PC-3 (cell line): ENCODE results near the gene LONP1. TPM values are rescaled to one million over a fixed set of nuclear protein-coding genes. Genes with fewer than 3 reads are reported as not detected.

Source experiments
- ATAC-seq: fragments of 200-7000 bp; cut with Tn5 transposase; 2 replicates; pipeline ENCODE4 v1.9.1; 2020; ENCODE audit warnings: mild to moderate bottlenecking, moderate library complexity
- Bru-seq: library from RNA; stranded (reverse); fragments of 400-500 nt; gene quantifications from one replicate; lab custom pipeline; 2021; lab: Mats Ljungman, UMichigan
- BruChase-seq, 2 experiments: library from RNA; stranded (reverse); fragments of 400-500 nt; gene quantifications; one replicate each; lab custom pipeline; 2021; lab: Mats Ljungman, UMichigan
- BruUV-seq: library from RNA; stranded (reverse); fragments of 400-500 nt; replicated peaks from 2 replicates; lab custom pipeline; 2021; lab: Mats Ljungman, UMichigan
- CTCF ChIA-PET: fragments of 300-600 bp; sonication (Branson Sonifier 250); formaldehyde crosslinking; loops from one replicate; lab custom pipeline; 2022; ENCODE audit warnings: antibody characterized with exemption; lab: Charles Lee
- POLR2A ChIA-PET: fragments of 300-600 bp; sonication (Branson Sonifier 250); formaldehyde crosslinking; loops from one replicate; lab custom pipeline; 2022; ENCODE audit warnings: antibody characterized with exemption; ENCODE audit not compliant: unreplicated experiment; lab: Charles Lee
- DNase-seq: peaks from one replicate; pipeline ENCODE4 v3.0.0-alpha.2; 2015
- H2AFZ ChIP-seq: fragments of 300-600 bp; sonication (generic); 2 replicates; pipeline ENCODE4 v1.6.0; 2016; ENCODE audit warnings: antibody characterized with exemption, low read length
- H3F3A ChIP-seq: fragments of 300-600 bp; sonication (generic); one replicate; pipeline ENCODE4 v1.6.0; 2017; ENCODE audit warnings: antibody characterized with exemption, low read length, control low read depth, mild to moderate bottlenecking; ENCODE audit not compliant: unreplicated experiment
- H3K27ac ChIP-seq: fragments of 300-600 bp; sonication (generic); 2 replicates; pipeline ENCODE4 v1.5.1; 2016; ENCODE audit warnings: mild to moderate bottlenecking, low read length
- H3K27me3 ChIP-seq: fragments of 300-600 bp; sonication (generic); 2 replicates; pipeline ENCODE4 v1.6.1; 2016; ENCODE audit warnings: low read length, mixed read lengths
- H3K36me3 ChIP-seq: fragments of 300-600 bp; sonication (generic); 2 replicates; pipeline ENCODE4 v1.6.1; 2016; ENCODE audit warnings: low read depth, mixed run types, low read length, mixed read lengths
- H3K4me1 ChIP-seq: fragments of 300-600 bp; sonication (generic); 2 replicates; pipeline ENCODE4 v1.5.1; 2016; ENCODE audit warnings: low read length; ENCODE audit not compliant: insufficient read depth
- H3K4me2 ChIP-seq: fragments of 300-600 bp; sonication (generic); 2 replicates; pipeline ENCODE4 v1.6.0; 2016; ENCODE audit warnings: low read length
- H3K4me3 ChIP-seq: fragments of 300-600 bp; sonication (generic); 2 replicates; pipeline ENCODE4 v1.5.1; 2016; ENCODE audit warnings: mild to moderate bottlenecking, low read length, mixed read lengths
- H3K79me2 ChIP-seq: fragments of 300-600 bp; sonication (generic); 2 replicates; pipeline ENCODE4 v1.6.1; 2017; ENCODE audit warnings: low read length, mixed read lengths
- H3K9ac ChIP-seq: fragments of 300-600 bp; sonication (generic); 2 replicates; pipeline ENCODE4 v1.6.0; 2016; ENCODE audit warnings: mild to moderate bottlenecking, low read length
- H3K9me2 ChIP-seq: fragments of 300-600 bp; sonication (generic); replicated peaks from 2 replicates; pipeline ENCODE4 v1.6.1; 2016; ENCODE audit warnings: mixed run types, low read length, mixed read lengths
- H3K9me3 ChIP-seq: fragments of 300-600 bp; sonication (generic); 2 replicates; pipeline ENCODE4 v1.6.1; 2016; ENCODE audit warnings: low read length, mixed read lengths
- H4K20me1 ChIP-seq: fragments of 300-600 bp; sonication (generic); 2 replicates; pipeline ENCODE4 v1.6.1; 2016; ENCODE audit warnings: low read length, mixed read lengths
- EZH2 ChIP-seq: fragments of 300-600 bp; sonication (generic); IDR thresholded peaks from one replicate; pipeline ENCODE4 v1.6.1; 2017; ENCODE audit warnings: antibody characterized with exemption, mild to moderate bottlenecking, low read length; ENCODE audit not compliant: unreplicated experiment
- EZH2phosphoT487 ChIP-seq: fragments of 300-600 bp; sonication (generic); IDR thresholded peaks from 2 replicates; pipeline ENCODE4 v1.6.1; 2018; ENCODE audit warnings: mild to moderate bottlenecking, antibody characterized with exemption, low read length, borderline replicate concordance
- intact Hi-C: fragments of 100-400 bp; cut with micrococcal nuclease; formaldehyde crosslinking; loops from 2 replicates; pipeline ENCODE4 v1.9.0; 2023
- long read RNA-seq: library from polyadenylated mRNA; unstranded; transcript quantifications from one replicate; pipeline ENCODE4 v2.0.0, GENCODE V29; 2021; ENCODE audit not compliant: unreplicated experiment
- total RNA-seq: library from RNA; depleted of rRNA; stranded (reverse); fragments of >200 nt; gene quantifications from 2 replicates; pipeline ENCODE4 v1.2.3, GENCODE V29; 2014; rRNA removed
- TF ChIP-seq, protein P1 (sequence below): fragments of 300-600 bp; sonication (generic); conservative IDR thresholded peaks from 2 replicates; pipeline ENCODE4 v1.5.1; 2017; ENCODE audit warnings: antibody characterized with exemption, low read depth, mild to moderate bottlenecking, low read length

LONP1 gene
- total RNA-seq (217 and 306 TPM in 2 replicates), Bru-seq, nascent RNA (percentile 94 among the genes with signal in this experiment), BruChase-seq, experiment 1, labeled RNA remaining after a 6-hour chase (percentile 96 among the genes with signal in this experiment), BruChase-seq, experiment 2, labeled RNA remaining after a 2-hour chase (percentile 96 among the genes with signal in this experiment)
- long read RNA-seq, transcript LONP1-201 (18 exons, 3,236 nt), result major isoform, 1,245 of 1,637 reads
- long read RNA-seq, transcript LONP1-213 (18 exons, 2,626 nt), result minor isoform, 9 of 1,637 reads
- long read RNA-seq, partial matches to known transcripts, result 284 of 1,637 reads
- long read RNA-seq, other reads (novel, unspliced or antisense), result 98 of 1,637 reads

GRCh38 chr19:5719961-5720790, at the start of gene LONP1, which contains the start of gene CATSPERD:
TSS of gene LONP1 (minus strand) at chr19:5720146. CDS start at chr19:5720132, 14 bp downstream.
TSS of gene CATSPERD (plus strand) at chr19:5720637. CDS start at chr19:5720738, 101 bp downstream.
- DNase-seq (peak; percentile 100), ATAC-seq (peak; percentile 89)
- no peaks in the 10 kb centered on the region for H3K9me2 ChIP-seq
- no peaks in the 10 kb centered on the region for H3K27me3 ChIP-seq
- no TSS peak for BruUV-seq
- peaks cover 11% of the 10 kb centered on the region; the same call in 1 of the 2 replicates for H3K36me3 ChIP-seq
- peak within 1 kb of the TSS; percentile 95 for H3K4me3 ChIP-seq
- H3K79me2 ChIP-seq, result peaks cover 45% of the 10 kb centered on the region
- peak within 1 kb of the TSS; percentile 95 for H3K9ac ChIP-seq
- H3K4me2 ChIP-seq, result peak within 1 kb of the TSS; percentile 84
- H3K4me1 ChIP-seq, result peaks cover 18% of the 10 kb centered on the region
- H4K20me1 ChIP-seq, result peaks cover 25% of the 10 kb centered on the region
- H2AFZ ChIP-seq, result peak within 1 kb of the TSS; percentile 98
- H3K27ac ChIP-seq, result peak within 1 kb of the TSS; percentile 93
- TF ChIP-seq EZH2phosphoT487, result peak; percentile 55; the same call in 1 of the 2 replicates
- no peak for TF ChIP-seq EZH2
- TF ChIP-seq, protein P1, sequence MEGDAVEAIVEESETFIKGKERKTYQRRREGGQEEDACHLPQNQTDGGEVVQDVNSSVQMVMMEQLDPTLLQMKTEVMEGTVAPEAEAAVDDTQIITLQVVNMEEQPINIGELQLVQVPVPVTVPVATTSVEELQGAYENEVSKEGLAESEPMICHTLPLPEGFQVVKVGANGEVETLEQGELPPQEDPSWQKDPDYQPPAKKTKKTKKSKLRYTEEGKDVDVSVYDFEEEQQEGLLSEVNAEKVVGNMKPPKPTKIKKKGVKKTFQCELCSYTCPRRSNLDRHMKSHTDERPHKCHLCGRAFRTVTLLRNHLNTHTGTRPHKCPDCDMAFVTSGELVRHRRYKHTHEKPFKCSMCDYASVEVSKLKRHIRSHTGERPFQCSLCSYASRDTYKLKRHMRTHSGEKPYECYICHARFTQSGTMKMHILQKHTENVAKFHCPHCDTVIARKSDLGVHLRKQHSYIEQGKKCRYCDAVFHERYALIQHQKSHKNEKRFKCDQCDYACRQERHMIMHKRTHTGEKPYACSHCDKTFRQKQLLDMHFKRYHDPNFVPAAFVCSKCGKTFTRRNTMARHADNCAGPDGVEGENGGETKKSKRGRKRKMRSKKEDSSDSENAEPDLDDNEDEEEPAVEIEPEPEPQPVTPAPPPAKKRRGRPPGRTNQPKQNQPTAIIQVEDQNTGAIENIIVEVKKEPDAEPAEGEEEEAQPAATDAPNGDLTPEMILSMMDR, result peak; percentile 92
- POLR2A ChIA-PET, result interaction anchor here (0.6 to 1.0 kb wide), 6 partner anchors 30 to 260 kb away, joined by 4 to 19 read pairs (median 8); partner anchors contain the start of genes RPL36 and VMAC
- no peaks in the 10 kb centered on the region for H3K9me3 ChIP-seq
- intact Hi-C loops, result loop anchor here (1.0 to 2.0 kb wide), 3 partner anchors 30 to 71 kb away; partner anchors contain the start of genes DUS3L and RPL36
- CTCF ChIA-PET, result interaction anchor here (0.5 to 1.5 kb wide), 4 partner anchors 30 to 673 kb away, joined by 3 to 9 read pairs (median 6); partner anchors contain the start of genes GTF2F1 and RPL36
- H3F3A ChIP-seq, result no peaks in the 10 kb centered on the region

- no peaks in the 10 kb centered on the region for H3K9me3 ChIP-seq
- intact Hi-C loops, result no loop called here
- no peaks in the 10 kb centered on the region for H3F3A ChIP-seq
- no peak overlapping the region for H3K4me3 ChIP-seq
- ChIA-PET POLR2A (no interaction called here), CTCF (no interaction called here)
- H2AFZ ChIP-seq, result no peak overlapping the region
- TF ChIP-seq, protein P1, result no peak
- TF ChIP-seq EZH2phosphoT487 (no peak), EZH2 (no peak)
- no peaks in the 10 kb centered on the region; the same call in 1 of the 2 replicates for H3K9me2 ChIP-seq
- DNase-seq, result no peak
- H4K20me1 ChIP-seq, result no peaks in the 10 kb centered on the region
- no peak overlapping the region for H3K9ac ChIP-seq
- no peak overlapping the region for H3K4me2 ChIP-seq
- no peaks in the 10 kb centered on the region for H3K27me3 ChIP-seq
- H3K79me2 ChIP-seq, result no peaks in the 10 kb centered on the region
- BruUV-seq, result no TSS peak
- no peak overlapping the region for H3K27ac ChIP-seq
- no peak for ATAC-seq
- no peaks in the 10 kb centered on the region for H3K36me3 ChIP-seq
- H3K4me1 ChIP-seq, result no peaks in the 10 kb centered on the region
Measured at GRCh38 chr19:5767949-5768348, 48.0 kb upstream of the LONP1 start.
